Fibroblast of peridontal ligament (primary cell): Measurements from ENCODE around the gene SULT1A1.
"Not testable (repeated sequence)": the region's sequence is repeated elsewhere in the genome, so short reads cannot be mapped to it uniquely, and the experiment has no call there.

Experiments used
- DNase-seq: peaks from one replicate; pipeline ENCODE4 v3.0.0-alpha.2; 2010; ENCODE audit errors: extremely low read depth

The SULT1A1 gene

DNA sequence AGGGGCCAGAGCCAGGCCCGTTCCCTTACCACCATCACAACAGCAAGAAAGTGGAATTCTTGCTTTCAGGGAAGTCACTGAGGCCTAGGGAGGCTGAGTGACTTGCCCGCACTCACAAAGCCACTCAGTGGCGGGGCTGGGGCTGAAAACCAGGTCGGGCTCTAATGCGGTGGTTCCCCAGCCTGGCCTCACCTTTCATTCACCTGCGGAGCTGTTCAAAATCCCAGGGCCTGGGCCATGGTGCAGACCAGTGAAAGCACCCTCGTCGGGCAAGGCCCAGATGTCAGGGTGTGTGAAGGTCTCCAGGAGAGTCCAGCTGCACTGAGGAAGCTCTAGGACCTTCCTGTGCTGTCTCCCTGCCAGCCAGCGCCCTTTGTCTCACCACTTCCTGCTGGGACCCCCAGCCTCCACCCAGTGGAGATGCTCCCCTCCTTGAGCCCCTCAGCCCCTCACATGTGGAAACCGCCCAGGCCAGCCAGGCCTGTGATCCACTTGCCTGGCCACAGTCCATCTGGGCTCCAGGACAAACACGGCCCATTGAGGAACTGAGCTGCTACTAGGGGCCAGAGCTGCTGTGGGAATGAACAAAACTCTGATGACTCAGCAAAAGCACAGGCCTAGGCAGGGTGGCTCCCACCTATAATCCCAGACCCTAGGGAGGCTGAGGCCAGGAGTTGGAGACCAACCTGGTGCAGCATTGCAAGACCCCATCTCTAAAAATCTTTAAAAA is 812 bp downstream of the SULT1A1 start:
- DNase-seq: not testable (repeated sequence)

DNA sequence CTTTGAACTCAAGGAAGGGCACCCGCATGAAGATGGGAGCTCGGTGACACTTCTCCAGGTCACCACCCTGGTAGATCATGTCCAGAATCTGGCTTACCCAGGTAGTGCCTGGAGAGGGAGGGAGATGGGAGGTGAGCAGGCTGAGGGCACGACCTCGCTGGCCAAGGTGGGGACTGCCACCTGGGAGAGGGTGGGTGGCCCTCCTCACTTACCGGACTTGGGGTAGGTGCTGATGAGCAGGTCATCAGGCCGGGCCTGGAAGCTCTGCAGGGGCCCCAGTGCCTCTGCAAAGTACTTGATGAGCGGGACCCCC is 1.4 kb downstream of the SULT1A1 start:
- DNase-seq: not testable (repeated sequence)

GRCh38 chr16:28607681-28608495 is 2.0 kb downstream of the SULT1A1 start:
- DNase-seq: not testable (repeated sequence)

DNA sequence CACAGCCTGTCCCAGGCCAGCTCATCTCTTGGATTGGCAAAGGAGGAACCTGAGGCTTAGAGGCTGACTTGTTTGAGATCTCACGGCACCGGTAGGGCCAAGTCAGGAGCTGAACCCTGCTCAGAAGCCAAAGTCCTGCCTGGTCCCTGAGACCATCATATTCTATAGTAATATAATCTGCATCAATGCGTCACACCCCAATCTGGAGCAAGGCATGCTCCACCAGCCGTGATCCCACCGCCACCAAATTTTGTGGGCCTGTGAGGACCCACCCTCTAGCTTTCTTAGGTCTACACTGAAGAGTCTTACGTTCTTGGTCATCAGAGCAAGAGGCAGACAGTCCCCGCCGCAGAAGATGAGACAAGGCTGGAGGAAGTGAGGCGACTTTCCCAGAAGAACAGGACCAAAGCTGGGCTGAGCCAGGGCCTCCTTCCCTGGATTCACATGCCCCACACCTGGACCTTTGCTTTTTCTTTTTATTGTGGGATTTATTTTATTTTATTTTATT is 2.7 kb downstream of the SULT1A1 start:
- no peak for DNase-seq

DNA sequence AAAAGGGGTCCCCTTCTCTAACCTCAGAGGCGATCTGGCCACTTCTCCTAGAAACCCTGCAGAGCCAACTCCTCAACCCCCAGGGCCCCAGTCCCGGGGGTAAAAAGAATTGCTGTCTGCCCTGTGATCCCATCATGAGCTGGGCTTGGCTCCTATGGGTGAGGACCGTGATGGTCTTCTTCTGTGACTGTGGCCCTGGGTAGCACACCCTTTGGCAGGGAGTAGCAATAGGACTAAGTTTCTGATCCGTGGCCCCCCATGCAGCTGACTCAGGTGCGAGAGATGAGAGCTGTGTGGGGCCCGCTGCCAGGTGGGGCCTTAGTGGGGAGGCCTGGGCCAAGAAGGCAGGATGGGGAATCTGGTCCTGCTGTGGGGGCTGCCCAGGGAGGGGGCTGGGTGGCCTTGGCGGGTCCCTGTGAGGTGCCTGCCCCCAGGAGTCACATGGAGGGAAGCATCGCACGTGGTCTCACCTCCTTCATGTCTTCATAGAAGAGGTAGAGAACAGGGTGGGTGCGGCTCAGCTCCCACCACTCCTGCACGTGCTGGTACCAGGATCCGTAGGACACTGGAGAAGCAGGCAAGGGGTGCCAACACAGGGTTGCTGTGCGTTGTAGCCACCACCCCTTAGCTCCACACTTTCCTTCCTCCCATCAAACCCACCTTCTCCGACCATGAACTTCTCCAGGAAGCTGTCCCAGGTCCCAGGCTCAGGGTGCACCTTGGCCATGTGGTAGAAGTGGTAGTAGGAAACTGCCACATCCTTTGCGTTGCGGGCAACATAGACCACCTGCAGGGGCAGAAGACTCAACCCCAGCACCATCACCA is 3.3 kb downstream of the SULT1A1 start:
- DNase-seq: no peak

GRCh38 chr16:28604186-28604565 is 5.7 kb downstream of the SULT1A1 start:
- no peak for DNase-seq

- no peak for DNase-seq
Measured at GRCh38 chr16:28603381-28604185, 6.3 kb downstream of the SULT1A1 start.

DNA sequence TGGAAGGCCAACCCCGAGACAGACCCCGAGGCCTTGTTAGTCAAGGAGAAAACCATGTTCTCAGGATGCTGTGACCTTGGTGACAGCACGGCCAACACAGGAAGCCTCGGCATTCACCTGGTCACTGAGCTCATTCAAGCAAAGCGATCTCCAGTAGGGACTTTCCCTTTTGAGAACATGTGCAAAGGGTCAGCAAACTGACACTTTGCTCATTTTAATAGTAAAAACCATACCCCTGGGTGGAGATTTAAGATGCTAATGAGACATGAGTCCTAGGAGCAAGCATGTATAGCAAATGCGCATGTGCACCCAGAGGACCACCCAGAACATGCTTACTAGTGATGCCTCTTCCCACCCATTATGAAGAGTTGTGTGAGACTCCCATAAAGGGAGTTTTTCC is 7.3 kb downstream of the SULT1A1 start:
- no peak for DNase-seq

GRCh38 chr16:28602062-28602461 is 7.8 kb downstream of the SULT1A1 start:
- not testable (repeated sequence) for DNase-seq

GRCh38 chr16:28601589-28601988 is 8.3 kb downstream of the SULT1A1 start:
- DNase-seq: not testable (repeated sequence)

- DNase-seq: not testable (repeated sequence)
Measured at GRCh38 chr16:28600965-28601364, 8.9 kb downstream of the SULT1A1 start.

- not testable (repeated sequence) for DNase-seq
Measured at GRCh38 chr16:28599377-28600285, 10.2 kb downstream of the SULT1A1 start.

DNA sequence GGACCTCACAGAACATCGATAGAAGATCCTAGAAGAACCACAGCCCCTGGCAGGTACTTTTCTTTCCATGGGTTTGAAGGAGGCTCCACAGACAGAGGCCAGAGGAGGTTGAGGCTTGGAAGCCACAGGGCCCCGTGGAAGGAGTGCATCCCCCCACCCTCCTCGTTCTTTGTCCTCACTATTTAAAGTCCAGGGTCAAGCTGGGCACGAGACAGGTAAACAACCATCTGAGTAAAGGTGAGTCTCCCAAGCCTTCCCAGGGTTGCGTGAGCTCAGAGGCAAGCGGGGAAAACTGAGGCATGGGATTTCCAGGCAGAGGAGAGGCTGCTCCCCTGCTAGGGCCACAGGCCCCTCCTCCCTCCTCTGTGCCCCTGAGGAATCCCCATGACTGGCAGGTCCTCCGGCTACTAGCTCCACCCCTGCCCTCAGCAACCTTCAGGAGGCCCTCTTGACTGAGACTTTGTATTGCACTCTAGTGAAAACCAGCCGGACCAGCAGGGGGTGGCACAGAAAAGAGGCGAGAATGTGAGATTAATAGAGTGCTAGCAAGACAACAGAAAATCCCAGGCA is 12.1 kb downstream of the SULT1A1 start:
- no peak for DNase-seq

GRCh38 chr16:28596840-28597691 is 12.8 kb downstream of the SULT1A1 start, which contains the start of gene SULT1A2:
Gene SULT1A2 (minus strand): TSS chr16:28597050. CDS start chr16:28595930, 1,120 bp downstream.
- no peak for DNase-seq

GRCh38 chr16:28596115-28596630 is 13.7 kb downstream of the SULT1A1 start:
- no peak for DNase-seq

DNA sequence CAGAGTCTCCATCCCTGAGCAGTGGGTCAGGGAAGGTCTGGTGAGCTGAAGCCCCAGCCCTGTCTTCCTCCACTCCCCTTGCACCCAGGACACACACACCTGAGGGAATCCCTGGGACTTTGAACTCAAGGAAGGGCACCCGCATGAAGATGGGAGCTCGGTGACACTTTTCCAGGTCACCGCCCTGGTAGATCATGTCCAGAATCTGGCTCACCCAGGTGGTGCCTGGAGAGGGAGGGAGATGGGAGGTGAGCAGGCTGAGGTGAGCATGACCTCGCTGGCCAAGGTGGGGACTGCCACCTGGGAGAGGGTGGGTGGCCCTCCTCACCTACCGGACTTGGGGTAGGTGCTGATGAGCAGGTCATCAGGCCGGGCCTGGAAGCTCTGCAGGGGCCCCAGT is 14.4 kb downstream of the SULT1A1 start:
- not testable (repeated sequence) for DNase-seq

DNA sequence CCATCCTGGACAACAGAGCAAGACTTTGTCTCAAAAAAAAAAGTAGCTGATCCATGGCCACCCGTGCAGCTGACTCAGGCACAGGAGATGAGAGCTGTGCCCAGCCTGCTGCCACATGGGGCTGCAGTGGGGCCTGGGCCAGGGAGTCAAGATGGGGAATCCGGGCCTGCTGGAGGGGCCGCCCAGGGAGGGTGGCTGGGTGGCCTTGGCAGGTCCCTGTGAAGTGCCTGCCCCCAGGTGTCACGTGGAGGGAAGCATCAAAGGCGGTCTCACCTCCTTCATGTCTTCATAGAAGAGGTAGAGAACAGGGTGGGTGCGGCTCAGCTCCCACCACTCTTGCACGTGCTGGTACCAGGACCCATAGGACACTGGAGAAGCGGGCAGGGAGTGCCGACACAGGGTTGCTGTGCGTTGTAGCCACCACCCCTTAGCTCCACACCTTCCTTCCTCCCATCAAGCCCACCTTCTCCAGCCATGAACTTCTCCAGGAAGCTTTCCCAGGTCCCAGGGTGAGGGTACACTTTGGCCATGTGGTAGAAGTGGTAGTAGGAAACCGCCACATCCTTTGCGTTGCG is 16.8 kb downstream of the SULT1A1 start:
- DNase-seq: no peak

DNA sequence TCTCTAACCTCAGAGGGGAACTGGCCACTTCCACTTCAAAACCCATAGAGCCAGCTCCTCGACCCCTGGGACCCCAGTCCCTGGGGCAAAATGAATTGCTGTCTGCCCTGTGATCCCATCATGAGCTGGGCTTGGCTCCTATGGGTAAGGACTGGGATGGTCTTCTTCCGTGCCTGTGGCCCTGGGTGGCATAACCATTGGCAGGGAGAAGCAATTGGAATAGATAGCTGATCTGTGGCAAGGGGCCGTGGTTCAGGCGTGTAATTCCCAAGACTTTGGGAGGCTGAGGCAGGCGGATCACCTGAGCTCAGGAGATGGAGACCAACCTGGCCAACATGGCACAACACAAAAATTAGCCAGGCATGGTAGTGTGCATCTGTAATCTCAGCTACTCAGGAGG is 17.3 kb downstream of the SULT1A1 start:
- DNase-seq: no peak
